GM13976 (cell line): ENCODE measurements around the gene ATP5MC3.
A peak's percentile ranks its signal among the peaks of the same experiment; 100 is the strongest.

Experiments
- DNase-seq: peaks from one replicate; pipeline ENCODE4 v3.0.0; 2012; ENCODE audit warnings: low spot score
- in situ Hi-C: fragments of 300-500 bp; cut with MboI; formaldehyde crosslinking; loops from one replicate; pipeline ENCODE4 v1.12.0; 2022; ENCODE audit warnings: low sequenced_read_pairs, mixed read lengths, inconsistent platforms; ENCODE audit not compliant: unreplicated experiment
- TF ChIP-seq, protein P1 (sequence below): IDR thresholded peaks from 2 replicates; pipeline ENCODE4 v1.5.1; 2012; ENCODE audit warnings: borderline replicate concordance, mild to moderate bottlenecking; ENCODE audit not compliant: insufficient read depth; ENCODE audit errors: extremely low read depth, missing control alignments, control extremely low read depth

ATP5MC3 gene

DNA sequence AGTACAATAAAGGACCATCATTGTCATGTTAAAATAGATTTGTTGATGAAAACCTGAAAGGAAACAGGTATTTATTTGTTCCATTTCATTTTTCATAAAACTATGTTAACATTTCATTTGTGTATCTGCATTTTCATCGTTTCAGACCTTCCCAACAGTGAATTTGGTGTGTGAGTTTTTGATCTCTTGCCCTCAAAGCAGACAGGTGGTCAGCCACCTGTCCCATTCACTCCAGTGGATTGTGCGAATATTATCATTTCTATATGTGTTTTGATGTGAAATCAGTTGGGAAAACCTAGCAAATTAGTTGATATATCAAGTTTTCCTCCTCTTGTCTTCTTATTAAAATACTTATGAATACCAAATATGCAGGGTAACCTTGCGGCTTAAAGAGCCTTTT, 25.4 kb upstream of the ATP5MC3 start:
- in situ Hi-C loops, result no loop called here
- TF ChIP-seq, protein P1, sequence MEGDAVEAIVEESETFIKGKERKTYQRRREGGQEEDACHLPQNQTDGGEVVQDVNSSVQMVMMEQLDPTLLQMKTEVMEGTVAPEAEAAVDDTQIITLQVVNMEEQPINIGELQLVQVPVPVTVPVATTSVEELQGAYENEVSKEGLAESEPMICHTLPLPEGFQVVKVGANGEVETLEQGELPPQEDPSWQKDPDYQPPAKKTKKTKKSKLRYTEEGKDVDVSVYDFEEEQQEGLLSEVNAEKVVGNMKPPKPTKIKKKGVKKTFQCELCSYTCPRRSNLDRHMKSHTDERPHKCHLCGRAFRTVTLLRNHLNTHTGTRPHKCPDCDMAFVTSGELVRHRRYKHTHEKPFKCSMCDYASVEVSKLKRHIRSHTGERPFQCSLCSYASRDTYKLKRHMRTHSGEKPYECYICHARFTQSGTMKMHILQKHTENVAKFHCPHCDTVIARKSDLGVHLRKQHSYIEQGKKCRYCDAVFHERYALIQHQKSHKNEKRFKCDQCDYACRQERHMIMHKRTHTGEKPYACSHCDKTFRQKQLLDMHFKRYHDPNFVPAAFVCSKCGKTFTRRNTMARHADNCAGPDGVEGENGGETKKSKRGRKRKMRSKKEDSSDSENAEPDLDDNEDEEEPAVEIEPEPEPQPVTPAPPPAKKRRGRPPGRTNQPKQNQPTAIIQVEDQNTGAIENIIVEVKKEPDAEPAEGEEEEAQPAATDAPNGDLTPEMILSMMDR, result no peak
- no peak for DNase-seq

DNA sequence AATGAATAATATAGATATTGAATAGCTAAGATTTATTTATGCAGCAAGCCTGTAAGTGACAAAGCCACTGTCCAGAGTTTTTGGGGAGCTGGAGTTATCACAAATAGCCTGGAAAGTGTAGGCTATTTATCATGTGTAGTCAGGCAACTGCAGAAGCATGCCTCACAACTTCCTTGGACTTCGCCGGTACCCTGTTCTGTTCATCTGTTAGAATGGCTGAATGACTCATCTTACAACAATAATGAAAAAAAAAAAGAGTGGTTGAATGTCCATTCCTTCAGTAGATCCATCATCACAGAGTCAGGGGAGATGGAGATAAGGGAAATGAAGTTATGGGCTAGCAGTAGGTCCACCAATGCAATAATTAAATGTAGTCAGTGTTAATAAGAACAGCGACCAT, 24.0 kb upstream of the ATP5MC3 start:
- DNase-seq, result no peak
- TF ChIP-seq, protein P1, result no peak
- in situ Hi-C loops, result no loop called here

DNA sequence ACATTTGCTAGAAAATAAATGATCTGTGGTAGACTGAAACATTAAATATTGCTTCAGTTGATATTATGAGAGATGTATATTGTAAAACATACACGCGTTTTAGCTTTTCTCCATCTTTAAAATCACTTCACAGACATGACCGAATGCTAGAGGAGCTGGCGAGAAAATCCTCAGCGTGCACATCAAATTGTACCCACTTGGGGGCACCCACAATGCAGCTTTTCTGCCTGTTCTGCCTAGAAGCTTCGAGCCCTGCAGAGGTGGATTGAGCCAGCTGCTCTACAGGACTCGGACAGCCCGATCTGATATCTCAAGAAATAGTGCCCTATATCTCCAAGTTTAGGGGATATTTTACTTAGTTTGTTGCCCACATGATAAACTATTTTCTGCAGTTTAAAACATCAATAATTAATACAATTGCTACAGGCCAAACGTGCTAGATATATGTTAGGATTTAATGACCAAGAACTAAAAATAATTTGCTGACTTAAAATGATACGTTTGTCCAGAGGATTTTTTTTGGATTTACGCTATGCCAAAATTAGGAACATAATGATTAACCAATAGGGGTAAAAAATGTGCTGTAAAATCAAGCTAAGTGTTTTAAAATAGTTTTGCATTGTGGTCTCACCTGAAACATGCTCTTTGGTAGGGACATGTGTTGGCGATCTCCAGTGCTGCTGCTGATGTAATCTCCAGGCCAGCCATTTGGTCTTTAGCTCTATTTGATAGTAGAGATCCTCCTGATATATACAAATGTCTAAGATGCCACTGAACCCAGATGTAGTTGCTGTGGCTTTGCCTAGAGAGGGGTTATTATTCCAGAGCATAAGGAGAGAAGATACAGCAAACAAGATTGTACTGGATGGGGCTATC, 22.3 kb upstream of the ATP5MC3 start:
- in situ Hi-C loops, result no loop called here
- DNase-seq, result no peak
- TF ChIP-seq, protein P1, result peak; percentile 12

DNA sequence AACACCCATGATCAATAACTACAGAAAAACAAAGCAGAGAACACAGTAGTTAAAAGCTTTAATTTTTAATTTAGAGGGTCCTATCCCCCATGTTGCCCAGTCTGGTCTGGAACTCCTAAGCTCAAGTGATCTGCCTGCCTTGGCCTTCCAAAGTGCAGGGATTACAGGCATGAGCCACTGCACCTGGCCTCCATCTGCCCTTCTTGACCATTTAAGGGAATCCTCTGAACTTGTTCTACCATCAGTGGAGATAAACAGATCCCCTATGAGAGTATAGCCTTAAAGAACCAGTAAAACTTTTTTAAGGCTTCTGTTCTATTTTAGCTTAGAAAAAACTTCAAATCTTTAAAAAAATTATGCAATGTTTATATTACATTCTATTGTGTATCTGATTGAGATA, 13.5 kb upstream of the ATP5MC3 start:
- in situ Hi-C loops, result no loop called here
- TF ChIP-seq, protein P1, result no peak
- DNase-seq, result no peak

DNA sequence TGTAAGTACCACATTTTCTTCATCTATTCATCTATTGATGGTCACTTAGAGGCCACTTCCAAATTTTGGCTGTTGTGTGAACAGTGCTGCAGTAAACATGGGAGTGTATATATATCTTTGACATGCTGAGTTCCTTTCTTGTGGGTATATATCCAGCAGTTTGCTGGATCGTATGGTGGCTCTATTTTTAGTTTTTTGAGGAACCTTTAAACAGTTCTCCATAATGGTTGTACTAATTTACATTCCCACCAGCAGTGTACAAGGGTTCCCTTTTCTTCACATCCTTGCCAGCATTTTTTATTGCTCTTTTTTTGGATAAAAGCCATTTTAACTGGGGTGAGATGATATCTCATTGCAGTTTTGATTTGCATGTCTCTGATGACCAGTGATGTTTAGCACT, 7.3 kb upstream of the ATP5MC3 start:
- in situ Hi-C loops, result no loop called here
- TF ChIP-seq, protein P1, result no peak
- no peak for DNase-seq

DNA sequence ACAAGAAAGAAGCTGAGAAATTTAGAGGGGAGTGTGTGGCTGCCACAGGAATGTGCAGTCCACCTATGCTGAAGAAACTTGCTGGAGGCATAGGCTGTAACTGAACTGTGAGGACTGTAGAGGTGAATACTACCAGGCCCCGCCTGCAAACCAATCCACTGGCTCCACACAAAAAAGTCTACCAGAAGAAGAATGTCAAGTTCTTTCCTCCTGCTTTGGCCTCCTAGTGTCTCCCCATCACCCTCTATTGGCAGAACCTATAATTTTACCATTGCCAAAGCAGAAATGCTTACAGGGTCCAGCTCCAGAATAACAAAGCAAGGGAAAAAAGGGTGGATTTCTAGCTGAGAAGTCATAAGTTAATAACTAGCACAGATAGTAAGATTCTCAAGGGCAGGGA, 5.9 kb upstream of the ATP5MC3 start:
- peak; percentile 33 for DNase-seq
- in situ Hi-C loops, result no loop called here
- TF ChIP-seq, protein P1, result peak; percentile 43
